HepG2 (cell line): ENCODE data around the gene SHANK3. TPM values are rescaled to one million over a fixed set of nuclear protein-coding genes. Genes with fewer than 3 reads are reported as not detected.

Source experiments
- ATAC-seq: fragments of 200-7000 bp; cut with Tn5 transposase; 3 replicates; pipeline ENCODE4 v1.9.1; 2020; ENCODE audit warnings: mild to moderate bottlenecking, moderate library complexity
- BruUV-seq: library from RNA; stranded (reverse); fragments of 400-500 nt; replicated peaks from 2 replicates; lab custom pipeline; 2021; lab: Mats Ljungman, UMichigan
- CTCF ChIA-PET: fragments of 300-600 bp; formaldehyde crosslinking; extraction: SDS; loops from one replicate; lab custom pipeline; 2021; ENCODE audit warnings: low total read pairs, inconsistent platforms, low intra/inter-chr PET ratio; lab: Yijun Ruan, JAX
- POLR2A ChIA-PET: fragments of 350-600 bp; sonication (Branson Sonifier 250); formaldehyde crosslinking; loops from one replicate; lab custom pipeline; 2020; ENCODE audit warnings: antibody characterized with exemption, inconsistent platforms; lab: Yijun Ruan, JAX
- DNase-seq: peaks from one replicate; pipeline ENCODE4 v3.0.0-alpha.2; 2015; ENCODE audit warnings: low spot score
- FAIRE-seq: peaks from 3 replicates; lab custom pipeline; 2011; peaks lifted over from hg19 to GRCh38; lab: Jason Lieb, UNC
- H2AFZ ChIP-seq: one replicate; pipeline ENCODE4 v1.6.1; 2011; ENCODE audit warnings: low read length, inconsistent platforms
- H3K27ac ChIP-seq: fragments of 300-600 bp; 3 replicates; pipeline ENCODE4 v1.8.0; 2011; ENCODE audit warnings: mixed run types, mild to moderate bottlenecking, mixed read lengths, low read length, inconsistent platforms; ENCODE audit not compliant: insufficient read depth; ENCODE audit errors: extremely low read length
- H3K27me3 ChIP-seq, 2 experiments: fragments of 200-600 bp in 1 of 2; 2 replicates in 1 of 2; 3 replicates in 1 of 2; pipeline versions ENCODE4 v1.6.0 to v1.8.0; 2011; ENCODE audit warnings: low read length in 2 of 2, mild to moderate bottlenecking in 2 of 2, moderate library complexity in 2 of 2, inconsistent platforms in 1 of 2; ENCODE audit not compliant: insufficient read depth in 2 of 2, control insufficient read depth in 1 of 2
- H3K36me3 ChIP-seq, 2 experiments: fragments of 200-600 bp in 1 of 2; replicated peaks in 1 of 2; 2 replicates in 1 of 2; 3 replicates in 1 of 2; pipeline versions ENCODE4 v1.5.1 to v1.8.0; 2011; ENCODE audit warnings: low read length in 2 of 2, inconsistent platforms in 1 of 2; ENCODE audit not compliant: insufficient read depth in 2 of 2, control insufficient read depth in 1 of 2
- H3K4me1 ChIP-seq: 2 replicates; pipeline ENCODE4 v1.5.1; 2012; ENCODE audit warnings: low read length, inconsistent platforms; ENCODE audit not compliant: insufficient read depth
- H3K4me2 ChIP-seq: 2 replicates; pipeline ENCODE4 v1.6.0; 2011; ENCODE audit warnings: low read depth, low read length, inconsistent platforms
- H3K4me3 ChIP-seq, 3 experiments: fragments of 200-600 bp in 1 of 3; sonication (generic), shearing (Covaris generic) in 1 of 3; replicated peaks in 1 of 3; 2 replicates each; pipeline ENCODE4 v1.5.1; 2011 to 2016; ENCODE audit warnings: low read length in 3 of 3, inconsistent platforms in 2 of 3, low read depth in 2 of 3, mild to moderate bottlenecking in 2 of 3, control low read depth in 1 of 3, mixed read lengths in 1 of 3; ENCODE audit not compliant: insufficient read depth in 1 of 3
- H3K79me2 ChIP-seq: one replicate; pipeline ENCODE4 v1.6.1; 2011; ENCODE audit warnings: low read length, inconsistent platforms; ENCODE audit not compliant: insufficient read depth
- H3K9ac ChIP-seq: 2 replicates; pipeline ENCODE4 v1.6.0; 2011; ENCODE audit warnings: mild to moderate bottlenecking, low read depth, low read length, inconsistent platforms; ENCODE audit not compliant: insufficient read depth
- H3K9me3 ChIP-seq: 2 replicates; pipeline ENCODE4 v1.5.1; 2012; ENCODE audit warnings: mild to moderate bottlenecking, low read length
- H4K20me1 ChIP-seq: 2 replicates; pipeline ENCODE4 v1.6.0; 2011; ENCODE audit warnings: inconsistent platforms, mild to moderate bottlenecking, low read length, moderate library complexity; ENCODE audit not compliant: insufficient read depth
- FOSL2 ChIP-seq: sonication (generic); formaldehyde crosslinking; IDR thresholded peaks from 2 replicates; pipeline ENCODE4 v1.4.0; 2020; ENCODE audit warnings: missing genetic modification reagents
- GLMP ChIP-seq: sonication (generic); formaldehyde crosslinking; IDR thresholded peaks from 2 replicates; pipeline ENCODE4 v1.9.0; 2021; ENCODE audit warnings: missing genetic modification reagents, mild to moderate bottlenecking, borderline replicate concordance
- KLF13 ChIP-seq: sonication (generic); formaldehyde crosslinking; IDR thresholded peaks from 2 replicates; pipeline ENCODE4 v1.4.0; 2020; ENCODE audit warnings: mild to moderate bottlenecking, missing genetic modification reagents
- NPAS2 ChIP-seq: sonication (generic); formaldehyde crosslinking; IDR thresholded peaks from 2 replicates; pipeline ENCODE4 v1.8.0; 2022; ENCODE audit warnings: mild to moderate bottlenecking, missing genetic modification reagents, borderline replicate concordance
- PHF5A ChIP-seq: IDR thresholded peaks from one replicate; pipeline ENCODE4 v1.6.1; 2018; ENCODE audit warnings: low read depth, missing genetic modification reagents; ENCODE audit not compliant: unreplicated experiment
- SMARCC2 ChIP-seq: fragments of 450-650 bp; IDR thresholded peaks from 2 replicates; pipeline ENCODE4 v1.6.1; 2017; ENCODE audit warnings: antibody characterized with exemption, mild to moderate bottlenecking
- TOE1 ChIP-seq: sonication (generic); formaldehyde crosslinking; IDR thresholded peaks from 2 replicates; pipeline ENCODE4 v1.4.0; 2020; ENCODE audit warnings: mild to moderate bottlenecking, missing genetic modification reagents
- ZNF724P ChIP-seq: sonication (generic); formaldehyde crosslinking; IDR thresholded peaks from 2 replicates; pipeline ENCODE4 v1.8.0; 2022; ENCODE audit warnings: missing genetic modification reagents, borderline replicate concordance
- ZNF777 ChIP-seq: sonication (generic); formaldehyde crosslinking; IDR thresholded peaks from 2 replicates; pipeline ENCODE4 v1.4.0; 2020; ENCODE audit warnings: missing genetic modification reagents
- WGBS: methylation state at CpG from one replicate; pipeline ENCODE4 v1.1.6; 2017; ENCODE audit warnings: low lambda C conversion rate; 5-methylcytosine and 5-hydroxymethylcytosine counted together
- in situ Hi-C: cut with HindIII; loops from 2 replicates; pipeline ENCODE4 v1.10.0; 2017; ENCODE audit warnings: low pct_unique_long_range_greater_than_20kb; ENCODE audit not compliant: extremely low pct_ligation_motif_present
- intact Hi-C: fragments of 100-400 bp; cut with micrococcal nuclease; formaldehyde crosslinking; loops from one replicate; pipeline ENCODE4 v1.10.0; 2022; ENCODE audit not compliant: unreplicated experiment
- polyA plus RNA-seq, 8 experiments: library from polyadenylated mRNA; depleted of rRNA in 3 of 8; stranded (reverse) in 7 of 8; unstranded in 1 of 8; fragments of >200 nt; fragmentation: Illumina TruSeq in 4 of 8; extraction: Trizol in 4 of 8; gene quantifications; 2 replicates each; pipeline versions ENCODE4 v1.2.1 to v1.2.3, GENCODE V29; 2011 to 2016; ENCODE audit warnings: low read depth in 4 of 8, missing spikeins in 1 of 8, mixed read lengths in 1 of 8; ENCODE audit not compliant: insufficient read depth in 1 of 8
- total RNA-seq, 5 experiments: library from RNA; depleted of rRNA; stranded (reverse); fragments of >200 nt; fragmentation: Illumina TruSeq; extraction: Trizol; gene quantifications; 2 replicates each; pipeline ENCODE4 v1.2.3, GENCODE V29; 2016; ENCODE audit warnings: low read depth in 1 of 5
- TF ChIP-seq, protein P1 (sequence below): conservative IDR thresholded peaks from 2 replicates; pipeline ENCODE4 v1.6.1; 2018; ENCODE audit warnings: missing genetic modification reagents
- TF ChIP-seq, protein P2 (sequence below): sonication (generic); formaldehyde crosslinking; IDR thresholded peaks from 2 replicates; pipeline ENCODE4 v1.5.0; 2020; ENCODE audit warnings: missing genetic modification reagents
- TF ChIP-seq, protein P3 (sequence below): sonication (generic); formaldehyde crosslinking; IDR thresholded peaks from 2 replicates; pipeline ENCODE4 v1.4.0; 2020; ENCODE audit warnings: missing genetic modification reagents, borderline replicate concordance

SHANK3 gene
- total and polyA plus RNA-seq, 2 of the 13 experiments (the other 11 are each of a cell fraction or from before 2014, with no cell fraction given), result 2.9 to 4.6 TPM

DNA sequence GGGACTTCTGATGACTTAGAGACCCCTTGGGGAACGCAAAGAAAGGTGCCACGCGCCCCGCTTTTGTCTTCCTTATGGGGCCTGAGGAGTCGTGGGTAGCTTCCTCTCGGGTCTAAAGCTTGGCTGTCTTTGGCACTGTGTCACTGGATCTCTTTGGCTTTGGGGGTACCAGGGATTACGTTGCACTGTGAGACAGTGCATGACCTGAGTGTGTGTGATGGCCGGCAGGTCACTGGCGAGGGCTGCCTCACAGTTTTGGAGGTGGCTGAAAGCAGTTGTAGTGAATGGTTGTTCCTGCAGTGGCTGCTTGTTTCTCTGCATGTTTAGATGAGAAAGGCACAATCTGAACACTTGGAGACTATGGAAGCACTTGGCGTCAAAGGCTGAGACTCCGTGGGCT, 38.9 kb upstream of the SHANK3 start:
- H3K79me2 ChIP-seq, result peaks cover under 1% of the 10 kb centered on the region
- DNase-seq (no peak), ATAC-seq (no peak), FAIRE-seq (no peak)
- peaks cover 15% of the 10 kb centered on the region for H3K4me1 ChIP-seq
- H3K9me3 ChIP-seq, result no peaks in the 10 kb centered on the region
- no peaks in the 10 kb centered on the region for H4K20me1 ChIP-seq
- ChIA-PET CTCF (no interaction called here), POLR2A (interaction anchor here (1.3 kb wide), 1 partner anchor 8 kb away, joined by 8 read pairs; no protein-coding TSS in a partner anchor)
- H3K27ac ChIP-seq, result no peak overlapping the region
- H3K4me3 ChIP-seq, result no peak overlapping the region
- no TSS peak for BruUV-seq
- no peaks in the 10 kb centered on the region for H3K27me3 ChIP-seq
- intact Hi-C loops (no loop called here), in situ Hi-C loops (no loop called here)
- WGBS, result 96% methylated on average over 11 of the region's 11 CpGs
- H2AFZ ChIP-seq, result no peak overlapping the region
- no peaks in the 10 kb centered on the region for H3K36me3 ChIP-seq
- no peak overlapping the region for H3K9ac ChIP-seq
- no peak overlapping the region for H3K4me2 ChIP-seq
- TF ChIP-seq, protein P1, sequence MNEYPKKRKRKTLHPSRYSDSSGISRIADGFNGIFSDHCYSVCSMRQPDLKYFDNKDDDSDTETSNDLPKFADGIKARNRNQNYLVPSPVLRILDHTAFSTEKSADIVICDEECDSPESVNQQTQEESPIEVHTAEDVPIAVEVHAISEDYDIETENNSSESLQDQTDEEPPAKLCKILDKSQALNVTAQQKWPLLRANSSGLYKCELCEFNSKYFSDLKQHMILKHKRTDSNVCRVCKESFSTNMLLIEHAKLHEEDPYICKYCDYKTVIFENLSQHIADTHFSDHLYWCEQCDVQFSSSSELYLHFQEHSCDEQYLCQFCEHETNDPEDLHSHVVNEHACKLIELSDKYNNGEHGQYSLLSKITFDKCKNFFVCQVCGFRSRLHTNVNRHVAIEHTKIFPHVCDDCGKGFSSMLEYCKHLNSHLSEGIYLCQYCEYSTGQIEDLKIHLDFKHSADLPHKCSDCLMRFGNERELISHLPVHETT, result no peak
- TF ChIP-seq, protein P2, sequence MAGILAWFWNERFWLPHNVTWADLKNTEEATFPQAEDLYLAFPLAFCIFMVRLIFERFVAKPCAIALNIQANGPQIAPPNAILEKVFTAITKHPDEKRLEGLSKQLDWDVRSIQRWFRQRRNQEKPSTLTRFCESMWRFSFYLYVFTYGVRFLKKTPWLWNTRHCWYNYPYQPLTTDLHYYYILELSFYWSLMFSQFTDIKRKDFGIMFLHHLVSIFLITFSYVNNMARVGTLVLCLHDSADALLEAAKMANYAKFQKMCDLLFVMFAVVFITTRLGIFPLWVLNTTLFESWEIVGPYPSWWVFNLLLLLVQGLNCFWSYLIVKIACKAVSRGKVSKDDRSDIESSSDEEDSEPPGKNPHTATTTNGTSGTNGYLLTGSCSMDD (CRISPR knock-in tag), result no peak
- TF ChIP-seq KLF13 (CRISPR knock-in tag) (no peak), ZNF777 (CRISPR knock-in tag) (no peak), NPAS2 (CRISPR knock-in tag) (no peak)

GRCh38 chr22:50635591-50635990, 37.0 kb upstream of the SHANK3 start:
- 98% methylated on average over 5 of the region's 11 CpGs for WGBS
- ATAC-seq, result no peak
- in situ Hi-C loops (no loop called here), intact Hi-C loops (no loop called here)
- Histone ChIP-seq H3K36me3 (no peaks in the 10 kb centered on the region), H3K9ac (no peak overlapping the region), H3K4me1 (peaks cover 27% of the 10 kb centered on the region), H3K27me3 (no peaks in the 10 kb centered on the region), H3K79me2 (no peaks in the 10 kb centered on the region), H4K20me1 (no peaks in the 10 kb centered on the region), H3K4me3 (no peak overlapping the region), H3K9me3 (no peaks in the 10 kb centered on the region), H2AFZ (no peak overlapping the region), H3K27ac (no peak overlapping the region), H3K4me2 (no peak overlapping the region)
- ChIA-PET CTCF (no interaction called here), POLR2A (no interaction called here)
- no TSS peak for BruUV-seq
- DNase-seq, result no peak
- no peak for FAIRE-seq
- TF ChIP-seq SMARCC2, result no peak
- TF ChIP-seq PHF5A (CRISPR knock-in tag), result no peak
- no peak for TF ChIP-seq FOSL2 (CRISPR knock-in tag)
- no peak for TF ChIP-seq TOE1 (CRISPR knock-in tag)
- TF ChIP-seq GLMP, result no peak
- no peak for TF ChIP-seq ZNF724P (CRISPR knock-in tag)
- TF ChIP-seq, protein P3, sequence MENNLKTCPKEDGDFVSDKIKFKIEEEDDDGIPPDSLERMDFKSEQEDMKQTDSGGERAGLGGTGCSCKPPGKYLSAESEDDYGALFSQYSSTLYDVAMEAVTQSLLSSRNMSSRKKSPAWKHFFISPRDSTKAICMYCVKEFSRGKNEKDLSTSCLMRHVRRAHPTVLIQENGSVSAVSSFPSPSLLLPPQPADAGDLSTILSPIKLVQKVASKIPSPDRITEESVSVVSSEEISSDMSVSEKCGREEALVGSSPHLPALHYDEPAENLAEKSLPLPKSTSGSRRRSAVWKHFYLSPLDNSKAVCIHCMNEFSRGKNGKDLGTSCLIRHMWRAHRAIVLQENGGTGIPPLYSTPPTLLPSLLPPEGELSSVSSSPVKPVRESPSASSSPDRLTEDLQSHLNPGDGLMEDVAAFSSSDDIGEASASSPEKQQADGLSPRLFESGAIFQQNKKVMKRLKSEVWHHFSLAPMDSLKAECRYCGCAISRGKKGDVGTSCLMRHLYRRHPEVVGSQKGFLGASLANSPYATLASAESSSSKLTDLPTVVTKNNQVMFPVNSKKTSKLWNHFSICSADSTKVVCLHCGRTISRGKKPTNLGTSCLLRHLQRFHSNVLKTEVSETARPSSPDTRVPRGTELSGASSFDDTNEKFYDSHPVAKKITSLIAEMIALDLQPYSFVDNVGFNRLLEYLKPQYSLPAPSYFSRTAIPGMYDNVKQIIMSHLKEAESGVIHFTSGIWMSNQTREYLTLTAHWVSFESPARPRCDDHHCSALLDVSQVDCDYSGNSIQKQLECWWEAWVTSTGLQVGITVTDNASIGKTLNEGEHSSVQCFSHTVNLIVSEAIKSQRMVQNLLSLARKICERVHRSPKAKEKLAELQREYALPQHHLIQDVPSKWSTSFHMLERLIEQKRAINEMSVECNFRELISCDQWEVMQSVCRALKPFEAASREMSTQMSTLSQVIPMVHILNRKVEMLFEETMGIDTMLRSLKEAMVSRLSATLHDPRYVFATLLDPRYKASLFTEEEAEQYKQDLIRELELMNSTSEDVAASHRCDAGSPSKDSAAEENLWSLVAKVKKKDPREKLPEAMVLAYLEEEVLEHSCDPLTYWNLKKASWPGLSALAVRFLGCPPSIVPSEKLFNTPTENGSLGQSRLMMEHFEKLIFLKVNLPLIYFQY (CRISPR knock-in tag), result no peak
